Brain microvascular endothelial cell (primary cell): Measurements from ENCODE around the gene FSTL4.

ENCODE experiments used
- DNase-seq: peaks from one replicate; pipeline ENCODE4 v3.0.0-alpha.2; 2020
- H3K27ac ChIP-seq: fragments of 250-450 bp; sonication (Bioruptor Pico); 2 replicates; pipeline ENCODE4 v1.5.1; 2020; ENCODE audit warnings: mild to moderate bottlenecking, moderate library complexity
- H3K27me3 ChIP-seq: fragments of 250-450 bp; sonication (Bioruptor Pico); replicated peaks from 2 replicates; pipeline ENCODE4 v1.5.1; 2020; ENCODE audit warnings: mild to moderate bottlenecking
- H3K36me3 ChIP-seq: fragments of 250-450 bp; sonication (Bioruptor Pico); replicated peaks from 2 replicates; pipeline ENCODE4 v1.5.1; 2020; ENCODE audit warnings: mild to moderate bottlenecking
- H3K4me3 ChIP-seq: 2 replicates; pipeline ENCODE4 v1.5.1; 2011; ENCODE audit warnings: low read depth, mild to moderate bottlenecking, control low read depth, low read length, moderate library complexity
- CTCF ChIP-seq: IDR thresholded peaks from 2 replicates; pipeline ENCODE4 v1.5.1; 2011; ENCODE audit warnings: low read depth, mild to moderate bottlenecking, moderate library complexity, low read length, control low read depth, inconsistent platforms; ENCODE audit errors: missing control alignments
- in situ Hi-C: cut with HindIII; loops from 2 replicates; pipeline ENCODE4 v1.10.0; 2017; ENCODE audit warnings: low sequenced_read_pairs, low pct_ligation_motif_present

FSTL4 gene

GRCh38 chr5:133266966-133267365 lies 345.4 kb downstream of the FSTL4 start:
- in situ Hi-C loops: no loop called here
- Histone ChIP-seq H3K27me3 (peaks cover 3% of the 10 kb centered on the region), H3K36me3 (no peaks in the 10 kb centered on the region), H3K4me3 (no peak overlapping the region), H3K27ac (no peak overlapping the region)
- TF ChIP-seq CTCF: no peak
- DNase-seq: no peak

GRCh38 chr5:133266527-133266878 lies 345.8 kb downstream of the FSTL4 start:
- Histone ChIP-seq H3K36me3 (no peaks in the 10 kb centered on the region), H3K4me3 (no peak overlapping the region), H3K27ac (no peak overlapping the region), H3K27me3 (peaks cover 3% of the 10 kb centered on the region)
- in situ Hi-C loops: no loop called here
- TF ChIP-seq CTCF: no peak
- DNase-seq: no peak

GRCh38 chr5:133265720-133266526 lies 346.4 kb downstream of the FSTL4 start:
- Histone ChIP-seq H3K4me3 (no peak overlapping the region), H3K27me3 (peaks cover 3% of the 10 kb centered on the region), H3K36me3 (no peaks in the 10 kb centered on the region), H3K27ac (no peak overlapping the region)
- in situ Hi-C loops: no loop called here
- no peak for TF ChIP-seq CTCF
- no peak for DNase-seq

GRCh38 chr5:133265257-133265656 lies 347.1 kb downstream of the FSTL4 start:
- Histone ChIP-seq H3K27ac (no peak overlapping the region), H3K36me3 (no peaks in the 10 kb centered on the region), H3K4me3 (no peak overlapping the region), H3K27me3 (peaks cover 4% of the 10 kb centered on the region)
- DNase-seq: no peak
- TF ChIP-seq CTCF: no peak
- in situ Hi-C loops: no loop called here

GRCh38 chr5:133262690-133263089 lies 349.7 kb downstream of the FSTL4 start:
- Histone ChIP-seq H3K27me3 (peaks cover 4% of the 10 kb centered on the region), H3K27ac (no peak overlapping the region), H3K36me3 (no peaks in the 10 kb centered on the region), H3K4me3 (no peak overlapping the region)
- TF ChIP-seq CTCF: no peak
- in situ Hi-C loops: no loop called here
- DNase-seq: no peak

GRCh38 chr5:133261993-133262392 lies 350.3 kb downstream of the FSTL4 start:
- TF ChIP-seq CTCF: no peak
- Histone ChIP-seq H3K27ac (no peak overlapping the region), H3K36me3 (no peaks in the 10 kb centered on the region), H3K4me3 (no peak overlapping the region), H3K27me3 (peaks cover 4% of the 10 kb centered on the region)
- DNase-seq: no peak
- in situ Hi-C loops: no loop called here
